Hematopoietic multipotent progenitor cell treated with erythropoietin and hydrocortisone succinate and interleukin-3 and kit ligand, for 8 days (in vitro differentiated cells): ENCODE results near the gene OPRL1.
"Not testable (repeated sequence)": the region's sequence is repeated elsewhere in the genome, so short reads cannot be mapped to it uniquely, and the experiment has no call there.

Experiments
- DNase-seq: peaks from one replicate; pipeline ENCODE4 v3.0.0-alpha.2; 2015

The OPRL1 gene

GRCh38 chr20:64073476-64074183 lies 6.3 kb upstream of the OPRL1 start:
- DNase-seq: no peak

- DNase-seq: no peak
These were observed 5.6 kb upstream of the OPRL1 start for GRCh38 chr20:64074184-64074789.

GRCh38 chr20:64074963-64075362 lies 4.9 kb upstream of the OPRL1 start:
- DNase-seq: no peak

- no peak for DNase-seq
These were observed 4.3 kb upstream of the OPRL1 start for GRCh38 chr20:64075556-64075955.

GRCh38 chr20:64076061-64076997 lies 3.6 kb upstream of the OPRL1 start:
- no peak for DNase-seq

GRCh38 chr20:64077094-64077493 lies 2.8 kb upstream of the OPRL1 start:
- DNase-seq: no peak

GRCh38 chr20:64077541-64077875 lies 2.4 kb upstream of the OPRL1 start:
- DNase-seq: no peak

GRCh38 chr20:64077876-64078551 lies 1.9 kb upstream of the OPRL1 start:
- no peak for DNase-seq

GRCh38 chr20:64078934-64079272 lies 979 bp upstream of the OPRL1 start:
- no peak for DNase-seq

GRCh38 chr20:64079273-64080012 lies 439 bp upstream of the OPRL1 start, which contains the start of gene RGS19:
Gene RGS19, minus strand, starts transcription at chr20:64079518. Its CDS starts 2,632 bp downstream, at chr20:64076886.
- DNase-seq: peak; percentile 34

GRCh38 chr20:64080813-64081623 lies 1.1 kb downstream of the OPRL1 start:
- DNase-seq: no peak

GRCh38 chr20:64081624-64081964 lies 1.7 kb downstream of the OPRL1 start:
- no peak for DNase-seq

- DNase-seq: no peak
These were observed 2.3 kb downstream of the OPRL1 start for GRCh38 chr20:64082126-64082731.

GRCh38 chr20:64082820-64083377 lies 3.0 kb downstream of the OPRL1 start:
- no peak for DNase-seq

- DNase-seq: peak; percentile 46
These were observed 3.5 kb downstream of the OPRL1 start for GRCh38 chr20:64083378-64083803.

- DNase-seq: no peak
These were observed 4.2 kb downstream of the OPRL1 start, which contains the start of gene LKAAEAR1 for GRCh38 chr20:64083804-64084684. Gene LKAAEAR1, minus strand, starts transcription at chr20:64084398. Its CDS starts 179 bp downstream, at chr20:64084219.

- no peak for DNase-seq
These were observed 4.8 kb downstream of the OPRL1 start for GRCh38 chr20:64084685-64085152.

- DNase-seq: no peak
These were observed 6.9 kb downstream of the OPRL1 start for GRCh38 chr20:64086801-64087200.

- not testable (repeated sequence) for DNase-seq
These were observed 7.4 kb downstream of the OPRL1 start for GRCh38 chr20:64087226-64087825.
